Spleen (tissue), 7 donors: ENCODE data around the gene FGF19.
"Not testable (repeated sequence)": the region's sequence is repeated elsewhere in the genome, so short reads cannot be mapped to it uniquely, and the experiment has no call there.

ENCODE experiments used
- POLR2A ChIP-seq, 3 donors: fragments of 450-650 bp; IDR thresholded peaks; one replicate each; pipeline ENCODE4 v1.5.1; 2017; ENCODE audit warnings: antibody characterized with exemption in 3 of 3, mild to moderate bottlenecking in 1 of 3
- POLR2AphosphoS5 ChIP-seq, 3 donors: sonication (generic); formaldehyde crosslinking; IDR thresholded peaks; one replicate each; pipeline ENCODE4 v1.5.1; 2017; ENCODE audit warnings: antibody characterized with exemption in 3 of 3
- TF ChIP-seq, protein P1 (sequence below), 11 experiments: fragments of 200-600 bp in 7 of 11; fragments of 450-650 bp in 4 of 11; sonication (generic) in 4 of 11; IDR thresholded peaks in 8 of 11; conservative IDR thresholded peaks in 3 of 11; 1 replicate in 7 of 11; 2 replicates in 4 of 11; pipeline versions ENCODE4 v1.4.0 to v1.8.0; 2016 to 2021; ENCODE audit warnings: antibody characterized with exemption in 11 of 11, inconsistent platforms in 4 of 11, mild to moderate bottlenecking in 1 of 11
- donor health status: DM: no; HTN: no; CAD: no; lungs with moderate emphysema.
- donor health status: DM: no; HTN: no; CAD: no.
- donor health status: DM: no; HTN: no; CAD: no.

DNA sequence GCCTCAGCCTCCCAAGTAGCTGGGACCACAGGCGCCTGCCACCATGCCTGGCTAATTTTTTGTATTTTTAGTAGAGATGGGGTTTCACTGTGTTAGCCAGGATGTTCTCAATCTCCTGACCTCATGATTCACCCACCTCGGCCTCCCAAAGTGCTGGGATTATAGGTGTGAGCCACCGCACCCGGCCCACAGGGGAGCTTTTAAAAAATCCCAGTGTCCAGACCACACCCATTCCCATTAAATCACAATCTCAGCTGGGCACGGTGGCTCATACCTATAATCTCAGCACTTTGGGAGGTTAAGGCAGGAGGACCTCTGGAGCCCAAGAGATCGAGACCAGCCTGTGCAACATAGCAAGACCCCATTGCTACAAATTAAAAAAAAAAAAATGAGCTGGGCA, 7.8 kb downstream of the FGF19 start:
- TF ChIP-seq, protein P1, sequence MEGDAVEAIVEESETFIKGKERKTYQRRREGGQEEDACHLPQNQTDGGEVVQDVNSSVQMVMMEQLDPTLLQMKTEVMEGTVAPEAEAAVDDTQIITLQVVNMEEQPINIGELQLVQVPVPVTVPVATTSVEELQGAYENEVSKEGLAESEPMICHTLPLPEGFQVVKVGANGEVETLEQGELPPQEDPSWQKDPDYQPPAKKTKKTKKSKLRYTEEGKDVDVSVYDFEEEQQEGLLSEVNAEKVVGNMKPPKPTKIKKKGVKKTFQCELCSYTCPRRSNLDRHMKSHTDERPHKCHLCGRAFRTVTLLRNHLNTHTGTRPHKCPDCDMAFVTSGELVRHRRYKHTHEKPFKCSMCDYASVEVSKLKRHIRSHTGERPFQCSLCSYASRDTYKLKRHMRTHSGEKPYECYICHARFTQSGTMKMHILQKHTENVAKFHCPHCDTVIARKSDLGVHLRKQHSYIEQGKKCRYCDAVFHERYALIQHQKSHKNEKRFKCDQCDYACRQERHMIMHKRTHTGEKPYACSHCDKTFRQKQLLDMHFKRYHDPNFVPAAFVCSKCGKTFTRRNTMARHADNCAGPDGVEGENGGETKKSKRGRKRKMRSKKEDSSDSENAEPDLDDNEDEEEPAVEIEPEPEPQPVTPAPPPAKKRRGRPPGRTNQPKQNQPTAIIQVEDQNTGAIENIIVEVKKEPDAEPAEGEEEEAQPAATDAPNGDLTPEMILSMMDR (IDR thresholded peaks at IDR 0.05 in 8 of 11, conservative IDR thresholded peaks at IDR 0.05 in 3 of 11), result not testable (repeated sequence)
- not testable (repeated sequence) for TF ChIP-seq POLR2AphosphoS5, POLR2A (IDR thresholded peaks at IDR 0.05)
